SK-N-SH (cell line): ENCODE measurements around the gene DSG3. TPM values are rescaled to one million over a fixed set of nuclear protein-coding genes. Genes with fewer than 3 reads are reported as not detected.
A peak's percentile ranks its signal among the peaks of the same experiment; 100 is the strongest.

Experiments
- CTCF ChIA-PET: fragments of 300-600, 350-600 bp; formaldehyde crosslinking; extraction: SDS; loops from one replicate; lab custom pipeline; 2021; lab: Yijun Ruan, JAX
- POLR2A ChIA-PET: fragments of 350-600 bp; sonication (Branson Sonifier 250); formaldehyde crosslinking; extraction: SDS; loops from one replicate; lab custom pipeline; 2020; ENCODE audit warnings: antibody characterized with exemption, inconsistent platforms; lab: Yijun Ruan, JAX
- DNase-seq: peaks from one replicate; pipeline ENCODE4 v3.0.0; 2012
- H2AFZ ChIP-seq: fragments of 200-600 bp; sonication (generic); 2 replicates; pipeline ENCODE4 v1.8.1; 2016; ENCODE audit warnings: antibody characterized with exemption, mild to moderate bottlenecking, low read depth
- H3F3A ChIP-seq: fragments of 200-600 bp; sonication (generic); replicated peaks from 2 replicates; pipeline ENCODE3; 2016; ENCODE audit warnings: antibody characterized with exemption, mild to moderate bottlenecking; ENCODE audit not compliant: insufficient read depth
- H3K27ac ChIP-seq, 2 experiments: fragments of 200-500 bp in 1 of 2; fragments of 200-600 bp in 1 of 2; sonication (Bioruptor generic) in 1 of 2; sonication (generic), shearing (Covaris generic) in 1 of 2; 2 replicates each; pipeline versions ENCODE4 v1.5.1 to v1.6.1; 2014 to 2016; ENCODE audit warnings: low read depth in 2 of 2, inconsistent platforms in 1 of 2, low read length in 1 of 2, mild to moderate bottlenecking in 1 of 2, mixed read lengths in 1 of 2
- H3K27me3 ChIP-seq: fragments of 200-600 bp; sonication (generic), shearing (Covaris generic); 2 replicates; pipeline ENCODE4 v1.6.1; 2016; ENCODE audit warnings: mixed run types; ENCODE audit not compliant: insufficient read depth
- H3K36me3 ChIP-seq, 2 experiments: fragments of 200-500 bp in 1 of 2; fragments of 200-600 bp in 1 of 2; sonication (Bioruptor generic) in 1 of 2; sonication (generic) in 1 of 2; replicated peaks in 1 of 2; 2 replicates each; pipeline versions ENCODE3 to v1.5.1; 2014 to 2016; ENCODE audit warnings: low read length in 1 of 2, mild to moderate bottlenecking in 1 of 2; ENCODE audit not compliant: insufficient read depth in 2 of 2, control insufficient read depth in 1 of 2
- H3K4me1 ChIP-seq, 2 experiments: fragments of 200-500 bp in 1 of 2; fragments of 200-600 bp in 1 of 2; sonication (Bioruptor generic) in 1 of 2; sonication (generic), shearing (Covaris generic) in 1 of 2; 2 replicates each; pipeline versions ENCODE4 v1.5.1 to v1.6.1; 2014 to 2016; ENCODE audit warnings: low read depth in 1 of 2, low read length in 1 of 2, mixed run types in 1 of 2; ENCODE audit not compliant: insufficient read depth in 2 of 2, control insufficient read depth in 1 of 2
- H3K4me2 ChIP-seq: fragments of 200-600 bp; sonication (generic), shearing (Covaris generic); 2 replicates; pipeline ENCODE4 v1.6.1; 2017; ENCODE audit warnings: mixed run types
- H3K4me3 ChIP-seq, 2 experiments: fragments of 200-500 bp in 1 of 2; fragments of 200-600 bp in 1 of 2; sonication (Bioruptor generic) in 1 of 2; sonication (generic), shearing (Covaris generic) in 1 of 2; 2 replicates each; pipeline versions ENCODE4 v1.5.1 to v1.8.1; 2014 to 2016; ENCODE audit warnings: low read depth in 2 of 2, inconsistent platforms in 1 of 2, low read length in 1 of 2, mild to moderate bottlenecking in 1 of 2, mixed read lengths in 1 of 2, moderate library complexity in 1 of 2
- H3K79me2 ChIP-seq: fragments of 200-600 bp; sonication (generic); 2 replicates; pipeline ENCODE4 v1.8.1; 2017; ENCODE audit warnings: mild to moderate bottlenecking; ENCODE audit not compliant: insufficient read depth
- H3K9ac ChIP-seq: fragments of 200-600 bp; sonication (generic); 2 replicates; pipeline ENCODE4 v1.6.1; 2017; ENCODE audit warnings: mixed run types
- H3K9me2 ChIP-seq: fragments of 200-600 bp; sonication (generic); 2 replicates; pipeline ENCODE4 v1.6.1; 2017; ENCODE audit warnings: mixed run types
- H3K9me3 ChIP-seq: fragments of 200-600 bp; sonication (generic); 2 replicates; pipeline ENCODE4 v1.6.1; 2017; ENCODE audit warnings: mixed run types, mild to moderate bottlenecking, moderate library complexity
- H4K20me1 ChIP-seq: fragments of 200-600 bp; sonication (generic); 2 replicates; pipeline ENCODE4 v1.6.1; 2017; ENCODE audit warnings: mild to moderate bottlenecking, mixed run types; ENCODE audit not compliant: insufficient read depth
- CHD2 ChIP-seq: fragments of 150-350 bp; IDR thresholded peaks from 2 replicates; pipeline ENCODE4 v1.6.1; 2018; ENCODE audit warnings: low read length; ENCODE audit not compliant: partially characterized antibody
- ELF1 ChIP-seq: IDR thresholded peaks from 2 replicates; pipeline ENCODE4 v1.4.0; 2012
- FOXJ3 ChIP-seq: sonication (generic); formaldehyde crosslinking; IDR thresholded peaks from 2 replicates; pipeline ENCODE4 v1.5.1; 2020; ENCODE audit warnings: mild to moderate bottlenecking, missing genetic modification reagents
- FOXM1 ChIP-seq: IDR thresholded peaks from 2 replicates; pipeline ENCODE4 v1.4.0; 2012; ENCODE audit warnings: low read depth, mild to moderate bottlenecking
- GABPA ChIP-seq: IDR thresholded peaks from 2 replicates; pipeline ENCODE4 v1.4.0; 2012; ENCODE audit warnings: low read depth, mild to moderate bottlenecking
- MEF2A ChIP-seq: IDR thresholded peaks from 2 replicates; pipeline ENCODE4 v1.4.0; 2012; ENCODE audit warnings: low read depth, borderline replicate concordance
- MXI1 ChIP-seq: IDR thresholded peaks from 2 replicates; pipeline ENCODE4 v1.6.1; 2012; ENCODE audit warnings: mild to moderate bottlenecking, low read depth, low read length, improper control_type of control experiment
- NFIC ChIP-seq: IDR thresholded peaks from 2 replicates; pipeline ENCODE4 v1.4.0; 2012; ENCODE audit warnings: borderline replicate concordance
- NRF1 ChIP-seq: IDR thresholded peaks from 2 replicates; pipeline ENCODE4 v1.6.1; 2012; ENCODE audit warnings: low read depth, mild to moderate bottlenecking, low read length
- SIN3A ChIP-seq: IDR thresholded peaks from 2 replicates; pipeline ENCODE4 v1.6.1; 2012; ENCODE audit warnings: low read depth, mild to moderate bottlenecking, low read length, moderate library complexity, borderline replicate concordance
- TEAD4 ChIP-seq: IDR thresholded peaks from 2 replicates; pipeline ENCODE4 v1.4.0; 2012; ENCODE audit warnings: mild to moderate bottlenecking, borderline replicate concordance; ENCODE audit not compliant: insufficient read depth
- YY1 ChIP-seq: IDR thresholded peaks from 2 replicates; pipeline ENCODE4 v1.4.0; 2012; ENCODE audit warnings: low read depth, mild to moderate bottlenecking
- WGBS: methylation state at CpG from one replicate; pipeline ENCODE4 v1.1.6; 2017; ENCODE audit warnings: low lambda C conversion rate; 5-methylcytosine and 5-hydroxymethylcytosine counted together
- polyA plus RNA-seq, 3 experiments: library from polyadenylated mRNA; depleted of rRNA; stranded (reverse); fragments of >200 nt; gene quantifications; 2 replicates each; pipeline ENCODE4 v1.2.3, GENCODE V29; 2012
- TF ChIP-seq, protein P1 (sequence below): fragments of 150-350 bp; IDR thresholded peaks from 2 replicates; pipeline ENCODE4 v1.6.1; 2016; ENCODE audit warnings: mild to moderate bottlenecking, low read depth, low read length
- TF ChIP-seq, protein P2 (sequence below): IDR thresholded peaks from 2 replicates; pipeline ENCODE4; 2012
- TF ChIP-seq, protein P3 (sequence below): IDR thresholded peaks from 2 replicates; pipeline ENCODE4 v1.4.0; 2012; ENCODE audit warnings: low read depth, borderline replicate concordance
- TF ChIP-seq, protein P4 (sequence below): IDR thresholded peaks from 2 replicates; pipeline ENCODE4 v1.4.0; 2012; ENCODE audit warnings: low read depth, borderline replicate concordance
- TF ChIP-seq, protein P5 (sequence below): IDR thresholded peaks from 2 replicates; pipeline ENCODE4 v1.4.0; 2012; ENCODE audit warnings: low read depth
- TF ChIP-seq, protein P6 (sequence below): fragments of 200-600 bp; sonication (generic); IDR thresholded peaks from 2 replicates; pipeline ENCODE4 v1.6.1; 2017; ENCODE audit warnings: antibody characterized with exemption, mild to moderate bottlenecking, moderate library complexity

DSG3 gene
- polyA plus RNA-seq, 1 of the 3 experiments (the other 2 are of a cell fraction) = 0.02 TPM

DNA sequence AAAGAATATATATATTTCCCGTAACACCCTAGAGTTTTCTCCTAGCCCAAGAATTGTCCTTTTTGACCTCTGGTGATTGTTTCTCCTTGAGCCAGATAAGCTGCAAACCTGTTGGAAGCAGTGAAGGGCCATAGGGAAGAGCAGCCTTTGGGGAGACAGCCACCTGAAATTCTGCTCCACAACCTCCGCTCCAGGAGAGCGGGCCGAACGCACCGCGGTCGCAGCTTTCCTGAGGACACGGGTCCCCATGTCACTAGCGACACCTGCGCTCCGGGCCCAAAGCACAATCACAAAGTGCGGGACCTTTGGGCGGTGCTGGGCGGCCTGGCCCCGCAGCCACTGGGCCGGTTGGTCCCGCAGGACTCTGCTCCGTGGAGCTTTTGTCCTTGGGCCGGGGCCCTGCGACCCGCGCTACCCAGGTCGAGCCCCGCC, 49.9 kb downstream of the DSG3 start:
- Histone ChIP-seq H3K27me3 (peaks cover 68% of the 10 kb centered on the region), H3K9ac (no peak overlapping the region), H3K4me3 (no peak overlapping the region), H3K9me2 (no peaks in the 10 kb centered on the region), H4K20me1 (no peaks in the 10 kb centered on the region), H3K79me2 (no peaks in the 10 kb centered on the region), H2AFZ (no peak overlapping the region), H3K9me3 (no peaks in the 10 kb centered on the region), H3K27ac (no peak overlapping the region), H3K4me1 (peaks cover 0 to 4% of the 10 kb centered on the region in 2 experiments; a peak in 1 of 4 replicates), H3K36me3 (no peaks in the 10 kb centered on the region), H3K4me2 (peak overlapping the region; percentile 75), H3F3A (no peaks in the 10 kb centered on the region)
- DNase-seq = no peak
- WGBS = 62% methylated on average over 2 of the region's 25 CpGs
- TF ChIP-seq, protein P1, sequence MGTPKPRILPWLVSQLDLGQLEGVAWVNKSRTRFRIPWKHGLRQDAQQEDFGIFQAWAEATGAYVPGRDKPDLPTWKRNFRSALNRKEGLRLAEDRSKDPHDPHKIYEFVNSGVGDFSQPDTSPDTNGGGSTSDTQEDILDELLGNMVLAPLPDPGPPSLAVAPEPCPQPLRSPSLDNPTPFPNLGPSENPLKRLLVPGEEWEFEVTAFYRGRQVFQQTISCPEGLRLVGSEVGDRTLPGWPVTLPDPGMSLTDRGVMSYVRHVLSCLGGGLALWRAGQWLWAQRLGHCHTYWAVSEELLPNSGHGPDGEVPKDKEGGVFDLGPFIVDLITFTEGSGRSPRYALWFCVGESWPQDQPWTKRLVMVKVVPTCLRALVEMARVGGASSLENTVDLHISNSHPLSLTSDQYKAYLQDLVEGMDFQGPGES = no peak
- TF ChIP-seq CHD2 (no peak), FOXM1 (no peak), MXI1 (no peak), NRF1 (no peak), MEF2A (no peak), GABPA (no peak), ELF1 (no peak), SIN3A (no peak), NFIC (no peak), FOXJ3 (CRISPR knock-in tag) (no peak), YY1 (no peak), TEAD4 (no peak)
- TF ChIP-seq, protein P2, sequence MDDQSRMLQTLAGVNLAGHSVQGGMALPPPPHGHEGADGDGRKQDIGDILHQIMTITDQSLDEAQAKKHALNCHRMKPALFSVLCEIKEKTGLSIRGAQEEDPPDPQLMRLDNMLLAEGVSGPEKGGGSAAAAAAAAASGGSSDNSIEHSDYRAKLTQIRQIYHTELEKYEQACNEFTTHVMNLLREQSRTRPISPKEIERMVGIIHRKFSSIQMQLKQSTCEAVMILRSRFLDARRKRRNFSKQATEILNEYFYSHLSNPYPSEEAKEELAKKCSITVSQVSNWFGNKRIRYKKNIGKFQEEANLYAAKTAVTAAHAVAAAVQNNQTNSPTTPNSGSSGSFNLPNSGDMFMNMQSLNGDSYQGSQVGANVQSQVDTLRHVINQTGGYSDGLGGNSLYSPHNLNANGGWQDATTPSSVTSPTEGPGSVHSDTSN = no peak
- TF ChIP-seq, protein P3, sequence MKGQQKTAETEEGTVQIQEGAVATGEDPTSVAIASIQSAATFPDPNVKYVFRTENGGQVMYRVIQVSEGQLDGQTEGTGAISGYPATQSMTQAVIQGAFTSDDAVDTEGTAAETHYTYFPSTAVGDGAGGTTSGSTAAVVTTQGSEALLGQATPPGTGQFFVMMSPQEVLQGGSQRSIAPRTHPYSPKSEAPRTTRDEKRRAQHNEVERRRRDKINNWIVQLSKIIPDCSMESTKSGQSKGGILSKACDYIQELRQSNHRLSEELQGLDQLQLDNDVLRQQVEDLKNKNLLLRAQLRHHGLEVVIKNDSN = no peak
- TF ChIP-seq, protein P4, sequence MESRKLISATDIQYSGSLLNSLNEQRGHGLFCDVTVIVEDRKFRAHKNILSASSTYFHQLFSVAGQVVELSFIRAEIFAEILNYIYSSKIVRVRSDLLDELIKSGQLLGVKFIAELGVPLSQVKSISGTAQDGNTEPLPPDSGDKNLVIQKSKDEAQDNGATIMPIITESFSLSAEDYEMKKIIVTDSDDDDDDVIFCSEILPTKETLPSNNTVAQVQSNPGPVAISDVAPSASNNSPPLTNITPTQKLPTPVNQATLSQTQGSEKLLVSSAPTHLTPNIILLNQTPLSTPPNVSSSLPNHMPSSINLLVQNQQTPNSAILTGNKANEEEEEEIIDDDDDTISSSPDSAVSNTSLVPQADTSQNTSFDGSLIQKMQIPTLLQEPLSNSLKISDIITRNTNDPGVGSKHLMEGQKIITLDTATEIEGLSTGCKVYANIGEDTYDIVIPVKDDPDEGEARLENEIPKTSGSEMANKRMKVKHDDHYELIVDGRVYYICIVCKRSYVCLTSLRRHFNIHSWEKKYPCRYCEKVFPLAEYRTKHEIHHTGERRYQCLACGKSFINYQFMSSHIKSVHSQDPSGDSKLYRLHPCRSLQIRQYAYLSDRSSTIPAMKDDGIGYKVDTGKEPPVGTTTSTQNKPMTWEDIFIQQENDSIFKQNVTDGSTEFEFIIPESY = no peak
- TF ChIP-seq, protein P5, sequence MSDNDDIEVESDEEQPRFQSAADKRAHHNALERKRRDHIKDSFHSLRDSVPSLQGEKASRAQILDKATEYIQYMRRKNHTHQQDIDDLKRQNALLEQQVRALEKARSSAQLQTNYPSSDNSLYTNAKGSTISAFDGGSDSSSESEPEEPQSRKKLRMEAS = no peak
- TF ChIP-seq, protein P6, sequence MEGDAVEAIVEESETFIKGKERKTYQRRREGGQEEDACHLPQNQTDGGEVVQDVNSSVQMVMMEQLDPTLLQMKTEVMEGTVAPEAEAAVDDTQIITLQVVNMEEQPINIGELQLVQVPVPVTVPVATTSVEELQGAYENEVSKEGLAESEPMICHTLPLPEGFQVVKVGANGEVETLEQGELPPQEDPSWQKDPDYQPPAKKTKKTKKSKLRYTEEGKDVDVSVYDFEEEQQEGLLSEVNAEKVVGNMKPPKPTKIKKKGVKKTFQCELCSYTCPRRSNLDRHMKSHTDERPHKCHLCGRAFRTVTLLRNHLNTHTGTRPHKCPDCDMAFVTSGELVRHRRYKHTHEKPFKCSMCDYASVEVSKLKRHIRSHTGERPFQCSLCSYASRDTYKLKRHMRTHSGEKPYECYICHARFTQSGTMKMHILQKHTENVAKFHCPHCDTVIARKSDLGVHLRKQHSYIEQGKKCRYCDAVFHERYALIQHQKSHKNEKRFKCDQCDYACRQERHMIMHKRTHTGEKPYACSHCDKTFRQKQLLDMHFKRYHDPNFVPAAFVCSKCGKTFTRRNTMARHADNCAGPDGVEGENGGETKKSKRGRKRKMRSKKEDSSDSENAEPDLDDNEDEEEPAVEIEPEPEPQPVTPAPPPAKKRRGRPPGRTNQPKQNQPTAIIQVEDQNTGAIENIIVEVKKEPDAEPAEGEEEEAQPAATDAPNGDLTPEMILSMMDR = no peak
- ChIA-PET POLR2A (no interaction called here), CTCF (no interaction called here)
